Loucy (cell line): ENCODE results near the gene UGT3A1.

Source experiments
- H2AFZ ChIP-seq: fragments of 200-600 bp; sonication (generic); 2 replicates; pipeline ENCODE4 v1.6.0; 2016; ENCODE audit warnings: antibody characterized with exemption, mild to moderate bottlenecking, low read length, moderate library complexity
- H3F3A ChIP-seq: fragments of 200-600 bp; 2 replicates; pipeline ENCODE4 v1.6.0; 2016; ENCODE audit warnings: antibody characterized with exemption, low read depth, mild to moderate bottlenecking
- H3K27me3 ChIP-seq: fragments of 200-600 bp; sonication (generic); 2 replicates; pipeline ENCODE4 v1.6.1; 2014; ENCODE audit warnings: low read length, mild to moderate bottlenecking; ENCODE audit not compliant: insufficient read depth, poor library complexity, severe bottlenecking
- H3K36me3 ChIP-seq: fragments of 200-600 bp; sonication (generic); 2 replicates; pipeline ENCODE4 v1.6.1; 2016; ENCODE audit warnings: low read length; ENCODE audit not compliant: insufficient read depth
- H3K4me1 ChIP-seq: fragments of 200-600 bp; sonication (generic); 2 replicates; pipeline ENCODE4 v1.5.1; 2014; ENCODE audit warnings: low read length, mild to moderate bottlenecking; ENCODE audit not compliant: insufficient read depth, poor library complexity, severe bottlenecking
- H3K4me2 ChIP-seq: fragments of 200-600 bp; sonication (generic); 2 replicates; pipeline ENCODE4 v1.6.0; 2014; ENCODE audit warnings: antibody characterized with exemption, low read length, low read depth, mild to moderate bottlenecking; ENCODE audit not compliant: poor library complexity, severe bottlenecking
- H3K4me3 ChIP-seq: fragments of 200-600 bp; sonication (generic); 2 replicates; pipeline ENCODE4 v1.5.1; 2014; ENCODE audit warnings: low read length, mild to moderate bottlenecking, mixed read lengths; ENCODE audit not compliant: poor library complexity, severe bottlenecking
- H3K79me2 ChIP-seq: fragments of 200-600 bp; sonication (generic); 2 replicates; pipeline ENCODE4 v1.6.1; 2014; ENCODE audit warnings: low read length; ENCODE audit not compliant: insufficient read depth
- H3K9ac ChIP-seq: fragments of 200-600 bp; sonication (generic); 2 replicates; pipeline ENCODE4 v1.6.0; 2014; ENCODE audit warnings: mild to moderate bottlenecking, low read depth, low read length, moderate library complexity; ENCODE audit not compliant: poor library complexity, severe bottlenecking
- H3K9me2 ChIP-seq: fragments of 200-600 bp; sonication (generic); replicated peaks from 2 replicates; pipeline ENCODE4 v1.6.1; 2016; ENCODE audit warnings: low read depth, low read length, mixed read lengths
- H3K9me3 ChIP-seq: fragments of 200-600 bp; sonication (generic); 2 replicates; pipeline ENCODE4 v1.6.1; 2014; ENCODE audit warnings: mild to moderate bottlenecking, antibody characterized with exemption, low read length, low read depth; ENCODE audit not compliant: insufficient read depth
- H4K20me1 ChIP-seq: fragments of 200-600 bp; sonication (generic); 2 replicates; pipeline ENCODE4 v1.6.0; 2014; ENCODE audit warnings: antibody characterized with exemption, low read length, mild to moderate bottlenecking; ENCODE audit not compliant: insufficient read depth, poor library complexity, severe bottlenecking
- EZH2phosphoT487 ChIP-seq: fragments of 200-600 bp; IDR thresholded peaks from 2 replicates; pipeline ENCODE4 v1.6.1; 2018; ENCODE audit warnings: antibody characterized with exemption, mild to moderate bottlenecking, moderate library complexity, borderline replicate concordance
- TF ChIP-seq, protein P1 (sequence below): fragments of 200-600 bp; sonication (generic); conservative IDR thresholded peaks from 2 replicates; pipeline ENCODE4 v1.5.1; 2014; ENCODE audit warnings: mild to moderate bottlenecking, antibody characterized with exemption, low read length

The UGT3A1 gene

GRCh38 chr5:35908228-35908627 is 83.0 kb downstream of the UGT3A1 start:
- peaks cover 9% of the 10 kb centered on the region for H3F3A ChIP-seq
- peaks cover 5% of the 10 kb centered on the region; the same call in 1 of the 2 replicates for H3K9me3 ChIP-seq
- H3K4me3 ChIP-seq, result peak overlapping the region; percentile 56
- TF ChIP-seq, protein P1, sequence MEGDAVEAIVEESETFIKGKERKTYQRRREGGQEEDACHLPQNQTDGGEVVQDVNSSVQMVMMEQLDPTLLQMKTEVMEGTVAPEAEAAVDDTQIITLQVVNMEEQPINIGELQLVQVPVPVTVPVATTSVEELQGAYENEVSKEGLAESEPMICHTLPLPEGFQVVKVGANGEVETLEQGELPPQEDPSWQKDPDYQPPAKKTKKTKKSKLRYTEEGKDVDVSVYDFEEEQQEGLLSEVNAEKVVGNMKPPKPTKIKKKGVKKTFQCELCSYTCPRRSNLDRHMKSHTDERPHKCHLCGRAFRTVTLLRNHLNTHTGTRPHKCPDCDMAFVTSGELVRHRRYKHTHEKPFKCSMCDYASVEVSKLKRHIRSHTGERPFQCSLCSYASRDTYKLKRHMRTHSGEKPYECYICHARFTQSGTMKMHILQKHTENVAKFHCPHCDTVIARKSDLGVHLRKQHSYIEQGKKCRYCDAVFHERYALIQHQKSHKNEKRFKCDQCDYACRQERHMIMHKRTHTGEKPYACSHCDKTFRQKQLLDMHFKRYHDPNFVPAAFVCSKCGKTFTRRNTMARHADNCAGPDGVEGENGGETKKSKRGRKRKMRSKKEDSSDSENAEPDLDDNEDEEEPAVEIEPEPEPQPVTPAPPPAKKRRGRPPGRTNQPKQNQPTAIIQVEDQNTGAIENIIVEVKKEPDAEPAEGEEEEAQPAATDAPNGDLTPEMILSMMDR, result no peak
- peak; percentile 61; the same call in 1 of the 2 replicates for TF ChIP-seq EZH2phosphoT487
- H3K9me2 ChIP-seq, result no peaks in the 10 kb centered on the region
- peaks cover 30% of the 10 kb centered on the region for H3K4me1 ChIP-seq
- H2AFZ ChIP-seq, result no peak overlapping the region
- no peaks in the 10 kb centered on the region for H4K20me1 ChIP-seq
- H3K4me2 ChIP-seq, result peak overlapping the region; percentile 76
- no peaks in the 10 kb centered on the region for H3K79me2 ChIP-seq
- no peaks in the 10 kb centered on the region for H3K36me3 ChIP-seq
- no peaks in the 10 kb centered on the region for H3K27me3 ChIP-seq
- H3K9ac ChIP-seq, result peak overlapping the region; percentile 64

GRCh38 chr5:35904443-35905132 is 86.6 kb downstream of the UGT3A1 start:
- Histone ChIP-seq H3K79me2 (no peaks in the 10 kb centered on the region), H2AFZ (no peak overlapping the region), H4K20me1 (no peaks in the 10 kb centered on the region), H3K4me3 (no peak overlapping the region), H3K9ac (no peak overlapping the region), H3K36me3 (no peaks in the 10 kb centered on the region), H3K27me3 (no peaks in the 10 kb centered on the region), H3K9me3 (no peaks in the 10 kb centered on the region; the same call in 1 of the 2 replicates), H3K4me2 (no peak overlapping the region), H3K9me2 (no peaks in the 10 kb centered on the region), H3F3A (peaks cover 9% of the 10 kb centered on the region), H3K4me1 (peaks cover 55% of the 10 kb centered on the region)
- TF ChIP-seq, protein P1, result no peak
- no peak for TF ChIP-seq EZH2phosphoT487

GRCh38 chr5:35903631-35904203 is 87.5 kb downstream of the UGT3A1 start:
- Histone ChIP-seq H3K27me3 (no peaks in the 10 kb centered on the region), H3F3A (peaks cover 3% of the 10 kb centered on the region), H3K9ac (no peak overlapping the region), H3K4me1 (peaks cover 55% of the 10 kb centered on the region), H3K4me3 (no peak overlapping the region), H2AFZ (no peak overlapping the region), H3K9me3 (no peaks in the 10 kb centered on the region; the same call in 1 of the 2 replicates), H3K9me2 (no peaks in the 10 kb centered on the region), H3K79me2 (no peaks in the 10 kb centered on the region), H3K4me2 (no peak overlapping the region), H4K20me1 (no peaks in the 10 kb centered on the region), H3K36me3 (no peaks in the 10 kb centered on the region)
- TF ChIP-seq EZH2phosphoT487, result no peak
- TF ChIP-seq, protein P1, result no peak
